Hematopoietic multipotent progenitor cell treated with erythropoietin and hydrocortisone succinate and interleukin-3 and kit ligand, for 4 days (in vitro differentiated cells): ENCODE results near the gene INSR.

Source experiments
- DNase-seq: peaks from one replicate; pipeline ENCODE4 v3.0.0-alpha.2; 2015

The INSR gene

GRCh38 chr19:7078008-7078407, 216.2 kb downstream of the INSR start:
- DNase-seq, result peak; percentile 22

DNA sequence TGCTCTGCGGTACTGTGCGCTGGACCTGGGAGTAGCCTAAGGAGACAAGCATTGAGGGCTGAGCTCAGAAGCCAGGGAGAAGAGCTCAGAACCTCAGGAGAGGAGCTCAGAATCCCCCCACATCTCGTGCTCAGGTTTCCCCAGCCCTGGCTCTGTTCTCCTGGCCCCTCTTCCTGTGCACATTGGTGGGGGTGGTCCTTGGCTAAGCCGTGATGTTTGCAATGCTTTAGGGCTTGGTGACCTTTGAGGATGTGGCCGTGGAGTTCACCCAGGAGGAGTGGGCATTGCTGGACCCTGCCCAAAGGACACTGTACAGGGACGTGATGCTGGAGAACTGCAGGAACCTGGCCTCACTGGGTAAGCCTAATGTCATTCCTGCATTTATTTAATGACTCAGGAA, 218.1 kb downstream of the INSR start:
- DNase-seq, result no peak

DNA sequence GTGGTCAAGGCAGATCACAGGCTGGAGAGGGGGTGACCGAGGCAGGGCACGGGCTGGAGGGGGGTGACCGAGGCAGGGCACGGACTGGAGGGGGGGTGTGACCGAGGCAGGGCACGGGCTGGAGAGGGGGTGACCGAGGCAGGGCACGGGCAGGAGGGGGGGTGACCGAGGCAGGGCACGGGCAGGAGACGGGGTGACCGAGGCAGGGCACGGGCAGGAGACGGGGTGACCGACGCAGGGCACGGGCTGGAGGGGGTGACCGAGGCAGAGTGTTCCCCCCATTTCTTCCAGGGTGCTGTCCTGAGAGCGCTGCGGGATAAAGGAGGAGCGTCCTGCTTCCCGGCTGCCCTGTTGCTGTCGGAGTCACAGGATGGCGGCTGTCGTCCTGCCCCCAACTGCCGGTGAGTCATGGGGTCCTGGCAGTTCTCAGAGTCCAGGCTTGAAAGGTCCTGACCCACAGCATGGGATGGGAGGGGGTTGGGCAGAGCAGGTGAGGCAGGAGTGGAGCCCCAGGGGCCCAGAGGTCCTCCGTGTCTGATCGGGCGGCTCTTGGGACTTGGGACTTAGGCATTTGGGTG, 219.4 kb downstream of the INSR start:
- no peak for DNase-seq

DNA sequence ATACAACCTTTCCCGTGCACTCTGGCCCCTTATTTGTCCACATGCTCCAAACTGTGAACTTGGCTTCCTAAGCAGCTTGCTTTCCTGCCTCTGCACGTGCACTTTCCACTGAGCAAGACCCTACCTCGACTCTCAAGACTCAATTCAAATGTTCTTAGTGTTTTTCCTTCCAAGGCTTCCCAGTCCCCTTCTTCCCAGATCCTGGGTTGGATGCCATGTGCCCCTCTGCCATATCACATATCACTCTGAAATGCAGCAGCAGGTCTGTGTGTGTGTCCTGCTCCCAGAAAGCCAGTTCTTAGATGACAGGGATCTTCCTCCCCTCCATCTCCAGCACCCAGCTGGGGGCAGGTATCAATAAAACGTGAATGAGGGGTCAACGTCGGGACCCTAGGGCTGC, 221.7 kb downstream of the INSR start:
- DNase-seq, result no peak

GRCh38 chr19:7069904-7070226, 224.3 kb downstream of the INSR start:
- peak; percentile 48 for DNase-seq

- DNase-seq, result peak; percentile 99
Observed at GRCh38 chr19:7069042-7069903, 224.9 kb downstream of the INSR start, which contains the start of gene ZNF557. Gene ZNF557, plus strand, starts transcription at chr19:7069703. Its CDS starts 5,372 bp downstream, at chr19:7075075.

DNA sequence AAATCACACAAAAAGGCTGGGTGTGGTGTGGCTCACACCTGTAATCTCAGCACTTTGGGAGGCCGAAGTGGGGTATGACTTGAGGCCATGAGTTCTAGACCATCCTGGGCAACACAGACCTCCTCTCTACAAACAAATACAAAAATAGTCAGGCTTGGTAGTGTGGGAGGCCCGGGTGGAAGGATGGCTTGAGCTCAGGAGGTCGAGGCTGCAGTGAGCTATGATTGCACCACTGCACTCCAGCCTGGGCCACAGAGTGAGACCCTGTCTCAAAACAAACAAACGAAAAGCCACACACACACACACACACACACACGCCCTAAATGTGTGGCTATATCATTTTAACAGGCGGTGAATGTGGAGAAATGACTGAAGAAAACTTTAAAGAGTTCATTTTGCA, 225.6 kb downstream of the INSR start:
- DNase-seq, result no peak

DNA sequence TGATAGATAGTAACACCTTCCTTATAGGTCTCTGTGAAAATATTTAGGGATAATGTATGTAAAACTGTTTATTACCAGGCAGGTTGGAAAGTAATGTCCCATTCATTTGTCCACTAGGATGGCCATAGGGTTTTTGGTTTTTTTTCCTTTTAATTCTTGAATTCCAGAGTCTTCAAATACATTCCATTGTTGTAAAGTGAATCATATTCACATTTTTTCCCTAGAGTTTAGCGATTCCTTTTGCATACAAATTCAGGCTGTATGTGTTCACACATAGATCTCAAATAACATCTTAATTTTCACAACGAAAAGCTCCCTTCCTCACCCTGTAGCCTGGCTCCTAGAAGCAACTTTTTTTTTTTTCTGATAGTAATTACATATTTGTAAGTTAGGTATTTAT, 226.5 kb downstream of the INSR start:
- DNase-seq, result no peak

DNA sequence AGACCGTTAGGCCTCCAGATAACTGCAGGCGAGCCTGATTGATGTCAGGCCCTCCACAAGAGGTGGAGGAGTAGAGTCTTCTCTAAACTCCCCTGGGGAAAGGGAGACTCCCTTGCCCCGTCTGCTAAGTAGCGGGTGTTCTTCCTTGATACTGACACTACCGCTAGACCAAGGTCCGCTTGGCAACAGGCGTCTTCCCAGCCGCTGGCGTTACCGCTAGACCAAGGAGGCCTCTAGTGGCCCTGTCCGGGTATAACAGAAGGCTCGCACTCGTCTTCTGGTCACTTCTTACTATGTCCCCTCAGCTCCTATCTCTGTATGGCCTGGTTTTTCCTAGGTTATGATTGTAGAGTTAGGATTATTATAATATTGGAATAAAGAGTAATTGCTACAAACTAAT, 227.1 kb downstream of the INSR start:
- peak; percentile 62 for DNase-seq

DNA sequence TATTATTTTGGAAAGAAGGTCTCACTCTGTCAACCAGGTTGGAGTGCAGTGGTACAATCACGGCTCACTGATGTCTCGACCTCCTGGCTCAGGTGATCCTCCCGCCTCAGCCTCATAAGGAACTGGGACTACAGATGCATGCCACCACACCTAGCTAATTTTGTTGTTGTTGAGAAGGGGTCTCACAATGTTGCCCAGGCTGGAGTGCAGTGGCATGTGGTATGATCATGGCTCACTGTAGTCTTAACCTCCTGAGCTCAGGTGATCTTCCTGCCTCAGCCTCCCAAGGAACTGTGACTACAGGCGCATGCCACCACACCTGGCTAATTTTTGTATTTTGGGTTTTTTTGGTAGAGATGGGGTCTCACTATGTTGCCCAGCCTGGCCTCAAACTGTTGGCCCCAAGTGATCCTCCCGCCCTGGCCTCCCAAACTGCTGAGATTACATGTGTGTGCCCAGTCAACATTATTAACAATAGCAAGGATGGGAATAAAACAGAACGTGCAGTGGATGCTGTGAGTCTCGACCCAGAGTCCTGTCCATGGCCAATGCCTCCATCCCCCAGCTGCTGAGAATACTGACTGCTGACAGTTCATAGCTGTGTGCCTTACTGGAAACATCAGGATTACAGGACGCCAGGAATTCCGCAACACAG, 230.3 kb downstream of the INSR start:
- no peak for DNase-seq

DNA sequence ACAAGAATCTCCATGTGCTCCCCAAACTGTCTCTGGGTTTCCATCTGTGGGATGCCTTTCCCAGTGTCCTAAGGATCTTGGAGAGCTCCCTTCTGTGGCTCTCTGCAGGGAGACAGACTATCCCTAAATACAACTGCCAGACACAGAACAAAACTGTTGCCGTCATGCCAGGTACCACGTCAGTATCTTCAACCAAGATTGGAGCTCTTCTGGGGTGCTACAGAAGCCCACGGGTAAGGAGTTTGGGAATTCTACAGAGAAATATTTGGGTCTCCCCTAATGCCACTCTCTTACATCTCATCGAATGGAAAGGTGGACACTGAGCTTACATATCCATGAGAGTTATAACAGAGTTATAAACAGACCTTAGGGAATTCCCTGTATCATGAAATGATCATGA, 230.9 kb downstream of the INSR start:
- DNase-seq, result no peak
